GM04504 (cell line): ENCODE results near the gene BPIFB1.
A peak's percentile ranks its signal among the peaks of the same experiment; 100 is the strongest.

Experiments used
- DNase-seq: peaks from one replicate; pipeline ENCODE4 v3.0.0-alpha.2; 2012; ENCODE audit warnings: low read depth

BPIFB1 gene, protein sequence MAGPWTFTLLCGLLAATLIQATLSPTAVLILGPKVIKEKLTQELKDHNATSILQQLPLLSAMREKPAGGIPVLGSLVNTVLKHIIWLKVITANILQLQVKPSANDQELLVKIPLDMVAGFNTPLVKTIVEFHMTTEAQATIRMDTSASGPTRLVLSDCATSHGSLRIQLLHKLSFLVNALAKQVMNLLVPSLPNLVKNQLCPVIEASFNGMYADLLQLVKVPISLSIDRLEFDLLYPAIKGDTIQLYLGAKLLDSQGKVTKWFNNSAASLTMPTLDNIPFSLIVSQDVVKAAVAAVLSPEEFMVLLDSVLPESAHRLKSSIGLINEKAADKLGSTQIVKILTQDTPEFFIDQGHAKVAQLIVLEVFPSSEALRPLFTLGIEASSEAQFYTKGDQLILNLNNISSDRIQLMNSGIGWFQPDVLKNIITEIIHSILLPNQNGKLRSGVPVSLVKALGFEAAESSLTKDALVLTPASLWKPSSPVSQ

GRCh38 chr20:33282991-33283555 lies at the start of gene BPIFB1:
TSS of gene BPIFB1 (plus strand) at chr20:33283214. CDS start at chr20:33286074, 2,860 bp downstream.
- no peak for DNase-seq

DNA sequence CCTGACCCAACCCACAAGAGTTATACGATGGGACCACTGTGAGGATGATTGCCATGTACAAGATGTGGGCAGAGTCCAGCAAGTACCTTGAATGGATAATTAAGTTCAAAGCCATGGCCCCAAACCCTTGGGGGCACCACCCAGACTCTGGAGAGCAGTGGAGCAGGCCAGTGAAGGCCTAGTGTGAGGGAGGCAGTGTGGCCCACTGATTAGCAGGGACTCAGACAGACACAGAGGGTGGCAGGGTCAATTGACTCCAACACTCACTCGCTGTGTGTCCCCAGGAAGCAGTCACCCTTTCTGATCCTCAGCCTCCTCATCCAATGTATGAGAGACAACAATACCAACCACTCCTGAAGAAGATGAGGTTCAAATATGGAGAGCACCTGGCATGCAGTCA lies 49.0 kb upstream of the BPIFB1 start:
- no peak for DNase-seq

DNA sequence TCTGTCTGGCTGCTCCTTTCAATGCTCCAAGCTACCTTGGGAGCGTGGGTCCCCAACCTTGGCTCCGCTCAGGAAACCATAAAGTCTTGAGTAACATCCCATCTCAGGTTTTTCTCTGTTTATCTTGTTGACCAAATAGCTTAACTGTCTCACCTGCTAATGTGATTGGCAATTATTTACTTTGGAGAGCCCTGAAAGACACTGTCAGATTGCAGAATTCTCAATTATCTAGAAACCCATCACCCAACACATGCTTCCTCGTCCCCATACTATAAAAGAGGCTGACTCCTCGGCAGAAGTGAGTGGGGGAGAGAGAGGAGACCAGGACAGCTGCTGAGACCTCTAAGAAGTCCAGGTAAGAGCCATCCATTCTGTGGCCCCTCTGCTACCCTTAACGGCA lies 47.3 kb upstream of the BPIFB1 start, which contains the start of gene BPIFA1:
Gene BPIFA1, plus strand, starts transcription at position 301 of the 400 bp plus-strand sequence. CDS start 1,716 bp downstream, outside the sequence.
- DNase-seq = no peak

DNA sequence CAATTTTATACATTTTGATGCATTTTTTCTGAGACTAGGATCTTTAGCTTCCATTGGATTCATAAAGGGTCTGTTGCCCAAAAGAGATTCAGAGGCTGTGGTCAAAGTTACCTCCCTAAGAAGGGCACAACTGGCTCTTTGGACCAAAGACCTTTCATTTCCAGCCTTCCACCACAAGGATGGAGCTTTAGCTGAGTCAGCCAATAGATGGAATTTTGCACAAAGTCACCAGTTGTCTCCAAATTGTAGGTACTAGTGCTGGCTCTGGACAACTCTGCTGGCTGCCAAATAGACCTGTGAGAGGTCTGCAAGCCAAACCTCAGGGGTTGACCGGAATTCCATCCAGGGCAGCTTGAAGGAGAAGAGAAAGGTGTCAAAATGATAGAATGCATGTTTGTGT lies 46.7 kb upstream of the BPIFB1 start:
- no peak for DNase-seq

DNA sequence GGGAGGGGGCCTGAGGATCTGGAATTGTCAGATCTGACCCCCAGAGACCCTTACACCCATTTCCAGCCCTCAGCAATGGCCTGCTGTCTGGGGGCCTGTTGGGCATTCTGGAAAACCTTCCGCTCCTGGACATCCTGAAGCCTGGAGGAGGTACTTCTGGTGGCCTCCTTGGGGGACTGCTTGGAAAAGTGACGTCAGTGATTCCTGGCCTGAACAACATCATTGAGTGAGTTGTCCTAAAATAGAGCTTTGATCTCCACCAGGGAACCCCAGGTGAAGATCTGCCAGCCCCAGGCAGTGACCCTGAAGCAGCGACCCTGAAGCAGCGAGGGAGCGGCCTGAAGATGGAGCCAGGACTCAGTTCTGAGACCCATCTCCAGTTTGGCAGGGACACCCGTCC lies 45.0 kb upstream of the BPIFB1 start:
- DNase-seq = no peak

DNA sequence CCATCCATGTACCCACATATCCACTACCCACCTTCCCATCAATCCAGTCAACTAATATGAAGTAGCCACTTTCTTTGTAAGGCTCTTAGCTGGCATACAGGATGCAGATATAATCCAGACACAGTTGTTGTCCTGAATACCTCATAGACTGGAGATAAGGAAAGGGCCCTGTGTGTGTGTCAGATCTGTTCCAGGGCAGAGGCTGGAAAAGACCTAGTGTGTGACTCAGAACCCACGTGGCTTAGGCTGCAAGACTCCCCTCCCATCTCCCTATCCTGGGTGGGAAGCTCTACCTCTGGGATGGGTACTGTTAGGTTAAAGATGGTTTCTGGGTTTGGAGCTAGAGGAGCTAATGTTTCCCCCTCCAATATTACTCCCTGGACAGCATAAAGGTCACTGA lies 43.6 kb upstream of the BPIFB1 start:
- DNase-seq = no peak

DNA sequence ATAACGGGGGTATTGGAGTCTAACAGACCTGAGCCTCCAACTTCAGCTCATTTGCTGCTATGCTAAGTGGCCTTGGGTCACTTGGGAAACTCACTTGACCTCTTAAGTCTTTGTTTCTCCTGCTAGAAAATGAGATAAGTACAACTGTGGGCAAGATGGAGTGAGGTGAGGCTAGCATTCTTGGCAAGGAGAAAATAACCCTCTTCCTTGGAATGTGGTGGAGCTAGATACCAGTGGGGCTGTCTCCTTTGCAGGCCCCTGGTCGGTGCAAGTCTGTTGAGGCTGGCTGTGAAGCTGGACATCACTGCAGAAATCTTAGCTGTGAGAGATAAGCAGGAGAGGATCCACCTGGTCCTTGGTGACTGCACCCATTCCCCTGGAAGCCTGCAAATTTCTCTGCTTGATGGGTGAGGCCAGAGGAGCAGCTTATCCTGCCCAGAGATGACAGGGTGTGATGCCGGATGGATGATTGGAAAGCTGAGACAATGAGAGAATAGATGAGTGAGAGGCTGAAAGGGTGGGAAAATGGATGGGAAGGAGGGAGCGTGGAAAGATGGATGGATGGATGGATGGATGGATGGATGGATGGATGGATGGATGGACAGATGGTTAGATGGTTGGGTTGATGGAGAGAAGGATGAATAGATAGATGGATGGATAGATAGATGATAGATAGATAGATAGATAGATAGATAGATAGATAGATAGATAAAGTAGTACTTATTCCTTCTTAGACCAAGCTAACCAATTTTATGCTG lies 42.9 kb upstream of the BPIFB1 start:
- DNase-seq = no peak

DNA sequence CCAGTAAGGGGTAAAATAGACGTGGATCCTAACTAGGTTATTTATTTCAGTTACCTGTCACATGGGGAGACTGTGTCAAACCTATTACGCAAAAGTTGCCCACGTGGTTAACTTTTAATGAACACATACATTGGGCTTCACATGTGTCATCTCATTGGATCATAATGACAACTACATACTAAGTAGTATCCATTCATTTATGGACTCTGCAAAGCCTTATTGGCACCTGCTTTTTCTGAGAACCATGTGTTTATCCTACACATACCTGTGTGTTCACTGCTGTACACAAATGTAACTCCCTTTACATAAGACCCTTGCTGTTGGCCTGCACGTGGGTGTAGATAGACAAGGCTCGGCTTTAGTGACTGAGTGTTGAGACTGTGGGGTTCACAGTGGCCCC lies 42.1 kb upstream of the BPIFB1 start:
- no peak for DNase-seq

DNA sequence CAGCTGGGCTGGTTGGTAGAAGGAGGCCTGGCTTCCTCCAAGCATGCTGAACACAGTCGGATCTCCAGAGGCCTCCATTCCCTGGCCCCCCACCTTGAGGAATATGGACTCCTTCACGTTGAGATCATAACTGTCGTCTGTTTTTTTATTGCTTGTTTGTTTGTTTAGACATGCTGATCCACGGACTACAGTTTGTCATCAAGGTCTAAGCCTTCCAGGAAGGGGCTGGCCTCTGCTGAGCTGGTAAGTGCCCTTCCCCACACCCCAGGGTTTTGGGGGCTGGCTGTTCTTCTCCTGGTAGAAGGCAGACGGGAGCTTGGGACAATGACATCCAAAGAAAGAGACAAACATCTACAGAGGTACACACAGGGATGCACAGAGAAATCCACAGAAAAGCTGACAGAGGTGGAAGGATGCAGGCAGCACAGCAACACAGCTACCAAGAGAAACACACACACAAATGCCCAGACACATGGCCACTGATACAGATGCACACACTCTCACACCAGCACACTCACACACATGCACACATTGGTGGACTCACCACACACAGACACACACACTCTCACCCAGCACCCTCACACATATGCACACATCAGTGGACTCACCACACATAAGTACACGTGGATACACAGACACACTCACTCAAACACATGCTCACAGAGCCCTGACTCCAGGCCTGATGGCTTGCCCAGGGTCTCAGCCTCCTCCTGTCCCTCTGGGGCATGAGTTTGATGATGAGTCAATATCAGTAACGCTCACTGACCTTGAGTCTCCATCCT lies 40.5 kb upstream of the BPIFB1 start:
- no peak for DNase-seq

GRCh38 chr20:33246077-33246476 lies 36.9 kb upstream of the BPIFB1 start:
- no peak for DNase-seq

DNA sequence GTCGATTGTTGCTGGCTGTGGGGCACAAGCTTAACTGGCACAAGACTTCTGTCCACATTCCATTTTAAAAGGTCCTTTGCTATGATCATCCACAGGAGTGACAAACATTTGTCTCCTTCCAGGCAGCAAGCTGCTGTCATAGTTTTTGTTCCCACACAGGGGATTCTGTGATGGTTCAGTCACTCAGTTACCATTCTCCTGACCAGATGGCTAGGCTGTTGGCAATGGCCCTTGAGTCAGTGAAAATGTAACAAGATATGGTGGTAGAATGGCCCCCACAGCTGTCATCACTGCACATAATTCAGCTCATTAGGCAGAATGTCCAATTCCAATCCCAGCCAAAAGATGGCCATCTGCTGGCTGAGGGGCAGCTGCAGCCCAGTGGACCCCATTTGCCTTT lies 33.6 kb upstream of the BPIFB1 start:
- no peak for DNase-seq

- DNase-seq = no peak
These were observed 32.3 kb upstream of the BPIFB1 start for GRCh38 chr20:33250666-33251065.

GRCh38 chr20:33251496-33251895 lies 31.5 kb upstream of the BPIFB1 start:
- no peak for DNase-seq

DNA sequence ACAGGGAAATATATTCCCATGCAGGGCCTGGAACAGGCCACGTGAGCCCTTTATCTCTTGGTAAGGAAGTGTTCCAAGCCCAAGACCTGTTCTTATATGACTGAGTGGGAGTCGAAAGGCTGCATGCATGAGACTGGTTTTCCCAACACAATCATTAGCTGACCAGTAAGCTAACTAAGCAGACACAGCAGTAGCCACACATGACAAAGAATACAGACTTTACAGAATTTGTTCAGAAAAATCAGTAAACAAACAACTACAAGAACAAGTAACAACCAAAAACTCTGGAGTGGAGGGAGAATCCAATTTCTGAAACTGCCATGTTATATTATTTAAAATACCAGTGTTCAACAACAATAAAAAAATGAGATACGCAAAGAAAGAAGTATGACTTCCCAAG lies 30.6 kb upstream of the BPIFB1 start:
- DNase-seq = no peak

GRCh38 chr20:33255005-33255404 lies 28.0 kb upstream of the BPIFB1 start:
- no peak for DNase-seq

- no peak for DNase-seq
These were observed 25.8 kb upstream of the BPIFB1 start for GRCh38 chr20:33257237-33257636.

DNA sequence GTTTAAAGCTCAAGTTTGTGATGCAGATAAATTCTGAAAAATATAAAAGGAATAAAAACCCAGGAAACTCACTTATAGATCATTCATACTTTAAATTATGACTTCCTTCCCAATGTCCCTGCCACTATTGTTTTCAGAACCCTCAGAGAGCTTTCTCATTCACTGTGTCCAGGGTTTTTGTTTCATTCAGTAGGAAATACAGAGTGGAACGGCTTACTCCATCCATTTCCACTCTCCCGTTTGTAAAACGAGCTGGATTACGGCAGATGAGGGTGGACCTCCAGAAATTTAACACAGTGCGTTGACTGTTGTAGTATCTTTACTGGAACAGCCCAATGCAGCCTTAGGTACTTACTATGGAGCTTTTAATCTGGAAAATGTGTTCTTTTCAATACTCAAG lies 23.6 kb upstream of the BPIFB1 start:
- DNase-seq = no peak

DNA sequence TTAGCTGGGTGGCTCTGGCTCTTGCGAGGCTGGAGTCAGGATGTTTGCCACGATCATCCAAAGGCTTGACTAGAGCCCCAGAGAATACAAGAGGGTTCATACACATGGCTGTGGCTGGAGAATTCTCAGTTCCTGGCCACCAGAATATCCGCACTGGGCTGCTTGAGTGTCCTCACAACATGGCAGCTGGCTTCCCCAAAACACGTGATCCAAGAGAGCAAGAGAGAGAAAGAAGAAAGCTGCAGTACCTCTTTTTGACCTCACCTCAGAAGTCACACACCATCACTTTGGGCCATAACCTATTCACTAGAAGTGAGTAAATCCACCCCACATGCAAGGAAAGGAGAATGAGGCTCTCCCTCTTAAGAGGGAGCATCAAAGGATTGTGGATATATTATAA lies 21.5 kb upstream of the BPIFB1 start:
- DNase-seq = no peak

GRCh38 chr20:33262658-33263065 lies 20.4 kb upstream of the BPIFB1 start:
- DNase-seq = peak; percentile 17

DNA sequence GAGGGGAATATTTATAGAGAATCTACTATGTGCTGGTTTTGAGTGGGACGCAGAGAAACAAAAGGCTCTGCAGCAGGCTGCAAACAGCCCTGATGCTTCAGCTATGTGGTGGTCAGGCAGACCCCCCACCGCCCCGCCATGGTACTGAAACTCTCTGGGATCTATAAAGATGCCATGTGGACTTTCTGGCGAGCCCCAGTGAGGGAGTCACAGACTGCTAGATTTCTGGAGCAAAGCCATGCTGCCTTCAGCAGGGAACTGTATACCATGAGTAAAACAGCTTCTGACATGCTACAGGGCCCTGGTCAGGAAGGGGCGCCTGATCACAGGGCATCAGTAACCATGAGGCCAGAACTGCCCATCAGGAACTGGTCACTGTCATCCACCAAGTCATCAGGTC lies 19.2 kb upstream of the BPIFB1 start:
- DNase-seq = no peak

DNA sequence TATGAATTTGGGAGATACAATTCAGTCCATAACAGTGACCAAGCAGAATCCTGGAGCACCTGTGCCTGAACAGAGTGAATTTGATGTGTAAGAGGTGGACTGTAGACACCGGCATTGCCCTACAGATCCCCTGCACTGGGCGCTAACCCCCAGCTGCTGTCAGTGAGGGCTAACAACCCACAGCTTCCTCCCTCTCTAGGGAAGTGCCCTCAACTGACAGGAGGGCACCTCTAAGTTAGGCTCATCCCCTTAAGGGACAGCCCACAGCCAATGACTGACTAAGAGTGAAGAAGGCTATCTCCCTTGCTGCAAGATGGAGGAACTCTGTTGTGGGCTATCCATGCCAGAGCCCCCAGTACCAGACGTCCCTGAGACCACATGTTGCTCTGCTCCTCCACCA lies 15.3 kb upstream of the BPIFB1 start:
- DNase-seq = no peak
